GM19395 (cell line): ENCODE measurements around the gene BBS7.

ENCODE experiments used
- ATAC-seq: cut with Tn5 transposase; IDR thresholded peaks from one replicate; pipeline ENCODE4 v1.9.1; 2021; ENCODE audit warnings: mild to moderate bottlenecking, moderate library complexity; ENCODE audit not compliant: unreplicated experiment

The BBS7 gene

GRCh38 chr4:121869841-121870822, at the start of gene BBS7:
BBS7 (minus strand) TSS chr4:121870474; CDS start chr4:121870313, 161 bp downstream.
- ATAC-seq, result peak; percentile 99

- no peak for ATAC-seq
Observed at GRCh38 chr4:121913667-121914066, 43.4 kb upstream of the BBS7 start.

GRCh38 chr4:121908346-121908745, 38.1 kb upstream of the BBS7 start:
- no peak for ATAC-seq

GRCh38 chr4:121900132-121900983, 30.1 kb upstream of the BBS7 start:
- peak; percentile 96 for ATAC-seq

GRCh38 chr4:121898150-121898549, 27.9 kb upstream of the BBS7 start:
- no peak for ATAC-seq

- no peak for ATAC-seq
Observed at GRCh38 chr4:121888134-121888533, 17.9 kb upstream of the BBS7 start.

- ATAC-seq, result no peak
Observed at GRCh38 chr4:121885115-121885514, 14.8 kb upstream of the BBS7 start.

GRCh38 chr4:121881158-121881557, 10.9 kb upstream of the BBS7 start:
- ATAC-seq, result no peak

- no peak for ATAC-seq
Observed at GRCh38 chr4:121879135-121879534, 8.9 kb upstream of the BBS7 start.

- ATAC-seq, result no peak
Observed at GRCh38 chr4:121877041-121877773, 6.9 kb upstream of the BBS7 start.

- ATAC-seq, result no peak
Observed at GRCh38 chr4:121876070-121876469, 5.8 kb upstream of the BBS7 start.

GRCh38 chr4:121875652-121876051, 5.4 kb upstream of the BBS7 start:
- ATAC-seq, result no peak

- ATAC-seq, result peak; percentile 19
Observed at GRCh38 chr4:121873604-121874003, 3.3 kb upstream of the BBS7 start.

GRCh38 chr4:121863799-121864198, 6.5 kb downstream of the BBS7 start:
- ATAC-seq, result no peak

GRCh38 chr4:121861426-121861825, 8.8 kb downstream of the BBS7 start:
- no peak for ATAC-seq

- no peak for ATAC-seq
Observed at GRCh38 chr4:121860121-121860520, 10.2 kb downstream of the BBS7 start.

- ATAC-seq, result no peak
Observed at GRCh38 chr4:121851354-121851753, 18.9 kb downstream of the BBS7 start.

GRCh38 chr4:121846662-121847061, 23.6 kb downstream of the BBS7 start:
- ATAC-seq, result no peak

- no peak for ATAC-seq
Observed at GRCh38 chr4:121842862-121843261, 27.4 kb downstream of the BBS7 start.

- ATAC-seq, result no peak
Observed at GRCh38 chr4:121838136-121838535, 32.1 kb downstream of the BBS7 start.

GRCh38 chr4:121829511-121829910, 40.8 kb downstream of the BBS7 start:
- ATAC-seq, result no peak
